K562 (cell line): ENCODE results near the gene PHF1. TPM values are rescaled to one million over a fixed set of nuclear protein-coding genes. Genes with fewer than 3 reads are reported as not detected.

Source experiments
- ATF4 ChIP-seq: fragments of 450-650 bp; formaldehyde crosslinking; IDR thresholded peaks from 2 replicates; pipeline ENCODE4 v1.4.0; 2022; ENCODE audit warnings: mild to moderate bottlenecking, moderate library complexity
- CREM ChIP-seq: IDR thresholded peaks from 2 replicates; pipeline ENCODE4 v1.6.1; 2014; ENCODE audit warnings: antibody characterized with exemption, low read depth
- DACH1 ChIP-seq: fragments of 450-650 bp; IDR thresholded peaks from 2 replicates; pipeline ENCODE4 v1.6.1; 2018; ENCODE audit not compliant: partially characterized antibody
- FUS ChIP-seq: fragments of 200-400 bp; formaldehyde crosslinking; optimal IDR thresholded peaks from 2 replicates; pipeline ENCODE3; 2017; ENCODE audit warnings: low read depth, low read length
- GMEB1 ChIP-seq: fragments of 250-450 bp; sonication (Bioruptor Pico); IDR thresholded peaks from 2 replicates; pipeline ENCODE4 v1.4.0; 2020; ENCODE audit warnings: mild to moderate bottlenecking
- GTF2F1 ChIP-seq: IDR thresholded peaks from 2 replicates; pipeline ENCODE4 v1.6.1; 2011; ENCODE audit warnings: low read depth, low read length, improper control_type of control experiment
- HES1 ChIP-seq: fragments of 450-650 bp; IDR thresholded peaks from 2 replicates; pipeline ENCODE4 v1.6.1; 2016; ENCODE audit warnings: low read depth, mild to moderate bottlenecking, moderate library complexity
- HINFP ChIP-seq: fragments of 450-650 bp; conservative IDR thresholded peaks from 2 replicates; pipeline ENCODE4 v1.6.1; 2016; ENCODE audit warnings: missing genetic modification characterization, low read depth, mild to moderate bottlenecking, control low read depth, missing compliant biosample characterization
- KDM2B ChIP-seq: fragments of 250-450 bp; sonication (Bioruptor Pico); IDR thresholded peaks from 2 replicates; pipeline ENCODE4 v1.8.0; 2021; ENCODE audit warnings: mild to moderate bottlenecking, moderate library complexity
- MTA2 ChIP-seq: fragments of 450-650 bp; IDR thresholded peaks from 2 replicates; pipeline ENCODE4 v1.6.1; 2016; ENCODE audit warnings: low read depth
- MYBL2 ChIP-seq, 2 experiments: fragments of 450-650 bp in 1 of 2; sonication (generic) in 1 of 2; formaldehyde crosslinking in 1 of 2; IDR thresholded peaks; 2 replicates each; pipeline versions ENCODE4 v1.6.1 to v1.8.1; 2017 to 2022; ENCODE audit warnings: borderline replicate concordance in 1 of 2, inconsistent platforms in 1 of 2, low read depth in 1 of 2, mild to moderate bottlenecking in 1 of 2, missing genetic modification reagents in 1 of 2, moderate library complexity in 1 of 2
- NCOA4 ChIP-seq: fragments of 450-650 bp; IDR thresholded peaks from 2 replicates; pipeline ENCODE4 v1.6.1; 2018; ENCODE audit warnings: mild to moderate bottlenecking; ENCODE audit not compliant: partially characterized antibody
- PRPF4 ChIP-seq: fragments of 200-400 bp; formaldehyde crosslinking; IDR thresholded peaks from one replicate; pipeline ENCODE4 v1.6.1; 2017; ENCODE audit warnings: low read length, low read depth, mild to moderate bottlenecking; ENCODE audit not compliant: insufficient read depth, poor library complexity, severe bottlenecking
- SLC30A9 ChIP-seq: fragments of 250-450 bp; sonication (Bioruptor Pico); IDR thresholded peaks from 2 replicates; pipeline ENCODE4 v1.8.0; 2022; ENCODE audit warnings: mild to moderate bottlenecking, moderate library complexity
- THRB ChIP-seq: fragments of 450-650 bp; formaldehyde crosslinking; conservative IDR thresholded peaks from 2 replicates; pipeline ENCODE4 v1.4.0; 2022; ENCODE audit warnings: mild to moderate bottlenecking, missing genetic modification characterization
- TRIM28 ChIP-seq: fragments of 450-650 bp; IDR thresholded peaks from 2 replicates; pipeline ENCODE4 v1.6.1; 2017
- XRCC4 ChIP-seq: IDR thresholded peaks from one replicate; pipeline ENCODE4 v1.6.1; 2011; ENCODE audit not compliant: insufficient read depth, insufficient read length; ENCODE audit errors: extremely low read depth
- ZBTB26 ChIP-seq: fragments of 450-650 bp; formaldehyde crosslinking; IDR thresholded peaks from 2 replicates; pipeline ENCODE4 v1.4.0; 2022; ENCODE audit warnings: missing genetic modification characterization
- ZNF384 ChIP-seq: IDR thresholded peaks from 2 replicates; pipeline ENCODE4 v1.6.1; 2012; ENCODE audit warnings: low read depth, low read length, improper control_type of control experiment
- ZNF586 ChIP-seq: fragments of 450-650 bp; formaldehyde crosslinking; conservative IDR thresholded peaks from 2 replicates; pipeline ENCODE4 v1.4.0; 2020; ENCODE audit warnings: mild to moderate bottlenecking, moderate library complexity
- polyA plus RNA-seq, 8 experiments: library from polyadenylated mRNA; depleted of rRNA in 4 of 8; stranded (reverse) in 5 of 8; unstranded in 3 of 8; fragments of >200 nt; fragmentation: Nextera tagmentation in 2 of 8; fragmentation: Illumina TruSeq in 1 of 8; extraction: Ambion mirVana in 2 of 8; extraction: Trizol in 1 of 8; gene quantifications; 2 replicates each; pipeline versions ENCODE4 v1.2.1 to v1.2.3, GENCODE V29; 2011 to 2014; ENCODE audit warnings: inconsistent platforms in 1 of 8, missing spikeins in 1 of 8
- total RNA-seq, 7 experiments: library from RNA; depleted of rRNA in 6 of 7; stranded (reverse); fragments of >200 nt in 6 of 7; fragmentation: Illumina TruSeq in 2 of 7; extraction: Trizol in 2 of 7; gene quantifications; 2 replicates each; pipeline versions ENCODE4 v1.2.1 to v1.2.3, GENCODE V29; 2011 to 2021; ENCODE audit warnings: low replicate concordance in 1 of 7

Gene PHF1
- total and polyA plus RNA-seq, 9 of the 15 experiments (the other 6 are each of a cell fraction or from before 2014, with no cell fraction given) = 3.7 to 64.2 (median 33.7) TPM

GRCh38 chr6:33428966-33429749 lies 18.3 kb downstream of the PHF1 start (continued):
- TF ChIP-seq XRCC4 (no peak), DACH1 (no peak), THRB (CRISPR knock-in tag) (0 out of 2 replicates have a peak, but pooled peaks have one; percentile 46), GMEB1 (CRISPR knock-in tag) (no peak), FUS (no peak), NCOA4 (no peak), CREM (no peak), GTF2F1 (no peak), MTA2 (no peak), ZBTB26 (CRISPR knock-in tag) (no peak), ATF4 (CRISPR knock-in tag) (no peak), HES1 (no peak), ZNF384 (no peak), SLC30A9 (CRISPR knock-in tag) (no peak), ZNF586 (no peak), PRPF4 (no peak), TRIM28 (no peak), HINFP (no peak), KDM2B (CRISPR knock-in tag) (no peak), MYBL2 (IDR thresholded peaks at IDR 0.05; ENCODE audit: low read depth) (no peak), MYBL2 (CRISPR knock-in tag; IDR thresholded peaks at IDR 0.05; ENCODE audit: borderline replicate concordance) (no peak)
